SK-N-MC (cell line): ENCODE measurements around the gene ZNF74.

Experiments used
- EZH2 ChIP-seq: fragments of 200-600 bp; sonication (generic); IDR thresholded peaks from one replicate; pipeline ENCODE4 v1.6.1; 2017; ENCODE audit warnings: antibody characterized with exemption
- FOXP2 ChIP-seq: optimal IDR thresholded peaks from 2 replicates; pipeline ENCODE3; 2011; ENCODE audit warnings: mild to moderate bottlenecking, moderate library complexity; ENCODE audit not compliant: insufficient read depth; ENCODE audit errors: extremely low read length, control extremely low read depth
- POLR2AphosphoS5 ChIP-seq: IDR thresholded peaks from 2 replicates; pipeline ENCODE4 v1.6.1; 2012; ENCODE audit warnings: mild to moderate bottlenecking, low read depth, low read length, borderline replicate concordance

- TF ChIP-seq POLR2AphosphoS5 (no peak), EZH2 (no peak), FOXP2 (no peak)
Observed at GRCh38 chr22:20354238-20354975, 39.5 kb upstream of the ZNF74 start.
